ENCODE data around the gene ZNF334. TPM values are rescaled to one million over a fixed set of nuclear protein-coding genes. Genes with fewer than 3 reads are reported as not detected.

ZNF334 gene
- total RNA-seq, 1 experiment from 2014 or later, result 19.5 TPM

DNA sequence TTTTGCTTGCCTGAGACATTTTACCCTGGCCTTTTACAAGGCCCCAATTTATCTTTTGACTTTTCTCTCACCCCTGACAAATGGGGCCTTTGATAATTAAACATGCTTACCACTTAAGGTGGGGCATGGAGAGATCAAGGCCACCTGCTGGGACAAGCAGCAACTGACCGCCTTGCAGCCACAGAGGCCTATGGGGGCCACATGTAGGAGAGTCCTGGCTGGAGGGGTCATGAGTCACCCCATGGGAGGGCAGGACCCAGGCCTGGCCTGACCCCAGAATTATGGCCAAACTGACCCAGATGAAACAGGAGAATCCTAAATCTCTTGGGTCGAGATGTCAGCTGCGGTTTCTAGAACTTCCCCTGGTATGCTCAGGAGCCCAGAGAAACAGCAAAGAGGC is 45.6 kb upstream of the ZNF334 start:
- Histone ChIP-seq H3K9ac (ENCODE audit: extremely low read depth, insufficient read length, low read length) (no peak overlapping the region), H3T11ph (ENCODE audit: low read length) (no peak overlapping the region), H2BK15ac (ENCODE audit: low read depth, low read length) (no peak overlapping the region), H2AK5ac (ENCODE audit: insufficient read length, low read length) (no peak overlapping the region), H4K5ac (ENCODE audit: insufficient read length, low read depth, low read length) (no peak overlapping the region), H3K79me1 (ENCODE audit: insufficient read depth, low read depth, low read length, poor library complexity, severe bottlenecking) (no peaks in the 10 kb centered on the region), H4K8ac (replicated peaks; ENCODE audit: insufficient read length, low read depth, low read length) (no peak overlapping the region), H3K56ac (ENCODE audit: insufficient read length, low read depth, low read length) (no peak overlapping the region), H3K9me3 (ENCODE audit: control insufficient read depth, low read depth, low read length) (no peaks in the 10 kb centered on the region), H3K23ac (ENCODE audit: insufficient read length, low read depth, low read length) (no peak overlapping the region), H3K27ac (ENCODE audit: insufficient read length, low read depth, low read length) (no peak overlapping the region), H3K23me2 (ENCODE audit: insufficient read length, low read depth, low read length, poor library complexity, severe bottlenecking) (peaks cover 5% of the 10 kb centered on the region), H2BK5ac (ENCODE audit: insufficient read length, low read length) (no peak overlapping the region), H3K27me3 (ENCODE audit: insufficient read depth, low read length) (no peaks in the 10 kb centered on the region), H2BK20ac (ENCODE audit: low read depth, low read length, poor library complexity, severe bottlenecking) (no peak overlapping the region), H3K14ac (ENCODE audit: insufficient read depth, low read length) (no peak overlapping the region), H3K4me2 (ENCODE audit: insufficient read depth, insufficient read length, low read length) (no peak overlapping the region), H2BK120ac (ENCODE audit: low read depth, low read length, poor library complexity, severe bottlenecking) (no peak overlapping the region), H3K4me1 (ENCODE audit: insufficient read depth, low read length) (peaks cover 7% of the 10 kb centered on the region; the same call in 1 of the 2 replicates), H2AFZ (ENCODE audit: low read length) (no peak overlapping the region), H3K79me2 (ENCODE audit: insufficient read depth, low read length) (no peaks in the 10 kb centered on the region), H2BK12ac (ENCODE audit: insufficient read length, low read depth, low read length) (no peak overlapping the region), H4K91ac (ENCODE audit: insufficient read length, low read depth, low read length) (no peak overlapping the region), H3K18ac (ENCODE audit: insufficient read length, low read depth, low read length) (no peak overlapping the region), H3K4ac (ENCODE audit: low read depth, low read length) (no peak overlapping the region), H4K20me1 (ENCODE audit: control insufficient read depth, insufficient read depth, insufficient read length) (no peaks in the 10 kb centered on the region)
- Mint-ChIP-seq H3K4me1 (peaks cover 42 to 54% of the 10 kb centered on the region in 2 experiments), H3K27ac (no peak overlapping the region), H3K9me3 (no peaks in the 10 kb centered on the region), H3K36me3 (ENCODE audit: insufficient read depth in 1 of 3, low read depth in 3 of 3) (no peaks in the 10 kb centered on the region), H3K27me3 (ENCODE audit: low read depth) (no peaks in the 10 kb centered on the region), H3K4me3 (no peak overlapping the region)
- DNase-seq, result no peak
- TF ChIP-seq, protein P1, sequence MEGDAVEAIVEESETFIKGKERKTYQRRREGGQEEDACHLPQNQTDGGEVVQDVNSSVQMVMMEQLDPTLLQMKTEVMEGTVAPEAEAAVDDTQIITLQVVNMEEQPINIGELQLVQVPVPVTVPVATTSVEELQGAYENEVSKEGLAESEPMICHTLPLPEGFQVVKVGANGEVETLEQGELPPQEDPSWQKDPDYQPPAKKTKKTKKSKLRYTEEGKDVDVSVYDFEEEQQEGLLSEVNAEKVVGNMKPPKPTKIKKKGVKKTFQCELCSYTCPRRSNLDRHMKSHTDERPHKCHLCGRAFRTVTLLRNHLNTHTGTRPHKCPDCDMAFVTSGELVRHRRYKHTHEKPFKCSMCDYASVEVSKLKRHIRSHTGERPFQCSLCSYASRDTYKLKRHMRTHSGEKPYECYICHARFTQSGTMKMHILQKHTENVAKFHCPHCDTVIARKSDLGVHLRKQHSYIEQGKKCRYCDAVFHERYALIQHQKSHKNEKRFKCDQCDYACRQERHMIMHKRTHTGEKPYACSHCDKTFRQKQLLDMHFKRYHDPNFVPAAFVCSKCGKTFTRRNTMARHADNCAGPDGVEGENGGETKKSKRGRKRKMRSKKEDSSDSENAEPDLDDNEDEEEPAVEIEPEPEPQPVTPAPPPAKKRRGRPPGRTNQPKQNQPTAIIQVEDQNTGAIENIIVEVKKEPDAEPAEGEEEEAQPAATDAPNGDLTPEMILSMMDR (conservative IDR thresholded peaks at IDR 0.05), result no peak
- no CpG with 5 or more reads among the region's 3 CpGs for WGBS (ENCODE audit: extremely low coverage, insufficient read length, low lambda C conversion rate)

All from H9 (cell line).